ENCODE data around the gene FAM107B.
A peak's percentile ranks its signal among the peaks of the same experiment; 100 is the strongest.
"Not testable (repeated sequence)": the region's sequence is repeated elsewhere in the genome, so short reads cannot be mapped to it uniquely, and the experiment has no call there.

Gene FAM107B

GRCh38 chr10:14660831-14661230 is 113.9 kb downstream of the FAM107B start:
- no peak for TF ChIP-seq CTCF (IDR thresholded peaks at IDR 0.05; ENCODE audit: insufficient read depth, low read depth, low read length, missing control alignments)
- no peak overlapping the region for H3K4me3 ChIP-seq (ENCODE audit: low read length)
- DNase-seq (ENCODE audit: low read depth): no peak

- no peak for TF ChIP-seq CTCF (IDR thresholded peaks at IDR 0.05; ENCODE audit: insufficient read depth, low read depth, low read length, missing control alignments)
- H3K4me3 ChIP-seq (ENCODE audit: low read length): no peak overlapping the region
- no peak for DNase-seq (ENCODE audit: low read depth)
Measured at GRCh38 chr10:14659626-14660196, 115.0 kb downstream of the FAM107B start.

- not testable (repeated sequence) for H3K4me3 ChIP-seq (ENCODE audit: low read length); DNase-seq (ENCODE audit: low read depth)
Measured at GRCh38 chr10:14659137-14659536, 115.6 kb downstream of the FAM107B start.

- peak; percentile 87 for DNase-seq (ENCODE audit: low read depth)
- no peak for TF ChIP-seq CTCF (IDR thresholded peaks at IDR 0.05; ENCODE audit: insufficient read depth, low read depth, low read length, missing control alignments)
- H3K4me3 ChIP-seq (ENCODE audit: low read length): no peak overlapping the region
Measured at GRCh38 chr10:14658331-14659127, 116.2 kb downstream of the FAM107B start.

GRCh38 chr10:14656052-14656730 is 118.5 kb downstream of the FAM107B start:
- TF ChIP-seq CTCF (IDR thresholded peaks at IDR 0.05; ENCODE audit: insufficient read depth, low read depth, low read length, missing control alignments): no peak
- no peak for DNase-seq (ENCODE audit: low read depth)
- H3K4me3 ChIP-seq (ENCODE audit: low read length): no peak overlapping the region

- no peak for DNase-seq (ENCODE audit: low read depth)
- no peak for TF ChIP-seq CTCF (IDR thresholded peaks at IDR 0.05; ENCODE audit: insufficient read depth, low read depth, low read length, missing control alignments)
- no peak overlapping the region for H3K4me3 ChIP-seq (ENCODE audit: low read length)
Measured at GRCh38 chr10:14654821-14655382, 119.8 kb downstream of the FAM107B start.

Data from epithelial cell of esophagus (primary cell).